ENCODE measurements around the gene ANK2. TPM values are rescaled to one million over a fixed set of nuclear protein-coding genes. Genes with fewer than 3 reads are reported as not detected.
A peak's percentile ranks its signal among the peaks of the same experiment; 100 is the strongest.

ANK2 gene
- total and polyA plus RNA-seq, 4 donors, result 1.1 to 61.2 (median 12.5) TPM

DNA sequence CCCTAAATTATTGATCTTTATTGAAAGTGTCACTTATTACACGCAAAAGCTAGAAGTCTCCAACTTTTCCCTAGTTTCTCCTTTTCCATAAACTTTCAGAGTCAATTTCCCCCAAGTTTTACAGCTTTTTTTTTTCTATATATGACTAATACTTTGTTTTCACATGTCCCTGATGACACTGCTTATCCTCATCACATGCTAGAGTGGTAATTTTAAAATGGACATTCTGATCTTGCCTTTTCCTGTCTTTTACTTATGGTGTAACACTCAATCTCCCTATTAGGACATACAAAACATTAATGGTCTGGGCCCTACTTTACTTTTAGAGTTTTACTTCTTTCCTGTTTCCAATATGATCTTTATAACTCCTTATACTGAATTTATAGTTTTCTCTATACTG lies 112.6 kb downstream of the ANK2 start:
- no peak for ATAC-seq (ENCODE audit: insufficient read depth, low FRiP score)
- Histone ChIP-seq H3K27ac (ENCODE audit: low read depth in 1 of 2, low read length in 1 of 2) (peak overlapping the region in 1 of 2 donors; percentile 45), H3K4me1 (ENCODE audit: control insufficient read depth in 5 of 5, insufficient read depth in 5 of 5, low read length in 5 of 5) (peaks cover 0 to 9% (median 0%) of the 10 kb centered on the region in 5 donors), H3K9me3 (ENCODE audit: control insufficient read depth in 4 of 4, insufficient read depth in 3 of 4, low read length in 3 of 4) (no peaks in the 10 kb centered on the region), H3K4me3 (no peak overlapping the region), H3K9ac (ENCODE audit: insufficient read depth in 1 of 2, low read length in 2 of 2) (no peak overlapping the region), H3K36me3 (ENCODE audit: control insufficient read depth in 4 of 4, insufficient read depth in 4 of 4, low read length in 4 of 4) (no peaks in the 10 kb centered on the region), H3K27me3 (ENCODE audit: control insufficient read depth in 3 of 3, insufficient read depth in 3 of 3, low read length in 2 of 3) (no peaks in the 10 kb centered on the region)
- DNase-seq, result no peak
- TF ChIP-seq, protein P1, sequence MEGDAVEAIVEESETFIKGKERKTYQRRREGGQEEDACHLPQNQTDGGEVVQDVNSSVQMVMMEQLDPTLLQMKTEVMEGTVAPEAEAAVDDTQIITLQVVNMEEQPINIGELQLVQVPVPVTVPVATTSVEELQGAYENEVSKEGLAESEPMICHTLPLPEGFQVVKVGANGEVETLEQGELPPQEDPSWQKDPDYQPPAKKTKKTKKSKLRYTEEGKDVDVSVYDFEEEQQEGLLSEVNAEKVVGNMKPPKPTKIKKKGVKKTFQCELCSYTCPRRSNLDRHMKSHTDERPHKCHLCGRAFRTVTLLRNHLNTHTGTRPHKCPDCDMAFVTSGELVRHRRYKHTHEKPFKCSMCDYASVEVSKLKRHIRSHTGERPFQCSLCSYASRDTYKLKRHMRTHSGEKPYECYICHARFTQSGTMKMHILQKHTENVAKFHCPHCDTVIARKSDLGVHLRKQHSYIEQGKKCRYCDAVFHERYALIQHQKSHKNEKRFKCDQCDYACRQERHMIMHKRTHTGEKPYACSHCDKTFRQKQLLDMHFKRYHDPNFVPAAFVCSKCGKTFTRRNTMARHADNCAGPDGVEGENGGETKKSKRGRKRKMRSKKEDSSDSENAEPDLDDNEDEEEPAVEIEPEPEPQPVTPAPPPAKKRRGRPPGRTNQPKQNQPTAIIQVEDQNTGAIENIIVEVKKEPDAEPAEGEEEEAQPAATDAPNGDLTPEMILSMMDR (IDR thresholded peaks at IDR 0.05; ENCODE audit: control extremely low read depth, extremely low read depth), result no peak
- 95 to 97% methylated on average over 1 of the region's 1 CpG for WGBS, 2 donors

- TF ChIP-seq, protein P1 (IDR thresholded peaks at IDR 0.05; ENCODE audit: control extremely low read depth, extremely low read depth), result no peak
- DNase-seq (peak; percentile 10 to 22 (median 19)), ATAC-seq (ENCODE audit: insufficient read depth, low FRiP score) (no peak)
- WGBS, 2 donors, result 54 to 58% methylated on average over 5 of the region's 5 CpGs
- H3K27ac ChIP-seq (ENCODE audit: low read depth in 1 of 2, low read length in 1 of 2), result no peak overlapping the region
- no peaks in the 10 kb centered on the region for H3K27me3 ChIP-seq (ENCODE audit: control insufficient read depth in 3 of 3, insufficient read depth in 3 of 3, low read length in 2 of 3)
- H3K4me3 ChIP-seq, result no peak overlapping the region
- peaks cover 0 to 18% (median 0%) of the 10 kb centered on the region in 5 donors for H3K4me1 ChIP-seq (ENCODE audit: control insufficient read depth in 5 of 5, insufficient read depth in 5 of 5, low read length in 5 of 5)
- H3K9me3 ChIP-seq (ENCODE audit: control insufficient read depth in 4 of 4, insufficient read depth in 3 of 4, low read length in 3 of 4), result no peaks in the 10 kb centered on the region
- H3K9ac ChIP-seq (ENCODE audit: insufficient read depth in 1 of 2, low read length in 2 of 2), result no peak overlapping the region
- no peaks in the 10 kb centered on the region for H3K36me3 ChIP-seq (ENCODE audit: control insufficient read depth in 4 of 4, insufficient read depth in 4 of 4, low read length in 4 of 4)
Observed at GRCh38 chr4:113169368-113169767, 119.9 kb downstream of the ANK2 start.

DNA sequence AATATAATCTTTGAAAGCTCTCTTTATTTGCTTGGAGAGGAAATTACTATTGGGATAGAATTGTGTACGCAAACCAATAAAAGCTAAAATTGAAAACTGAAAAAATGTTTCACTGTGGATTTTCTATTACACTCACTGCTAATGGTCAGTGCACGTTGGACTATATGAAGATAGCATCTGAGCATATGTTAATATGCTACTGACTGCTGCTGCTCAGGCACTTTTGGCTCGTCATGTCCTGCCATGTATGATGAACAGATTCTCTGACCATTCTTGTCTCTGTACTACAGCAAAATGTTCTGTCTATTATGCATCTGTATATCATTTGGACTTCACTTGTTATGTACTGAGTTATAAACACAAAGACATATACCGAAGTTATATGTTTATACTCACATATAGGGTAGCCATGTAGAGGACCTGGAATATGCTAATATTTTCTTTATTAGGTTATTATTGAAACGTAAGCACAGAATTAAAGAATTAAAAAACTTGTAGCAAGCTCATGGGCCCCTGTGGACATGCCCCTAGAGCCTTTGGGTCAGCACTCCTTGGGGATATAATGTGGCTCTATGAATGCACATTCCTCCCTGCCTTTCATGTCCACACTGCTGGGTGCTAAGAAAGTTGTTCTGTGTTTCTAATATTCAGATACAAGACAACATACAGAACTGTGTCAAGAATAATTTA lies 120.8 kb downstream of the ANK2 start:
- H3K4me3 ChIP-seq, result no peak overlapping the region
- H3K27ac ChIP-seq (ENCODE audit: low read depth in 1 of 2, low read length in 1 of 2), result no peak overlapping the region
- ATAC-seq (ENCODE audit: insufficient read depth, low FRiP score), result no peak
- no peaks in the 10 kb centered on the region for H3K27me3 ChIP-seq (ENCODE audit: control insufficient read depth in 3 of 3, insufficient read depth in 3 of 3, low read length in 2 of 3)
- DNase-seq, result no peak
- H3K9me3 ChIP-seq (ENCODE audit: control insufficient read depth in 4 of 4, insufficient read depth in 3 of 4, low read length in 3 of 4), result no peaks in the 10 kb centered on the region
- 79 to 80% methylated on average over 5 of the region's 5 CpGs for WGBS, 2 donors
- TF ChIP-seq, protein P1 (IDR thresholded peaks at IDR 0.05; ENCODE audit: control extremely low read depth, extremely low read depth), result no peak
- H3K36me3 ChIP-seq (ENCODE audit: control insufficient read depth in 4 of 4, insufficient read depth in 4 of 4, low read length in 4 of 4), result no peaks in the 10 kb centered on the region
- peaks cover 0 to 18% (median 0%) of the 10 kb centered on the region in 5 donors for H3K4me1 ChIP-seq (ENCODE audit: control insufficient read depth in 5 of 5, insufficient read depth in 5 of 5, low read length in 5 of 5)
- H3K9ac ChIP-seq (ENCODE audit: insufficient read depth in 1 of 2, low read length in 2 of 2), result no peak overlapping the region
